ENCODE data around the gene TMEM212. TPM values are rescaled to one million over a fixed set of nuclear protein-coding genes. Genes with fewer than 3 reads are reported as not detected.

The TMEM212 gene
- total and polyA plus RNA-seq, 2 of the 13 experiments (the other 11 are each of a cell fraction or from before 2014, with no cell fraction given) = not detected

DNA sequence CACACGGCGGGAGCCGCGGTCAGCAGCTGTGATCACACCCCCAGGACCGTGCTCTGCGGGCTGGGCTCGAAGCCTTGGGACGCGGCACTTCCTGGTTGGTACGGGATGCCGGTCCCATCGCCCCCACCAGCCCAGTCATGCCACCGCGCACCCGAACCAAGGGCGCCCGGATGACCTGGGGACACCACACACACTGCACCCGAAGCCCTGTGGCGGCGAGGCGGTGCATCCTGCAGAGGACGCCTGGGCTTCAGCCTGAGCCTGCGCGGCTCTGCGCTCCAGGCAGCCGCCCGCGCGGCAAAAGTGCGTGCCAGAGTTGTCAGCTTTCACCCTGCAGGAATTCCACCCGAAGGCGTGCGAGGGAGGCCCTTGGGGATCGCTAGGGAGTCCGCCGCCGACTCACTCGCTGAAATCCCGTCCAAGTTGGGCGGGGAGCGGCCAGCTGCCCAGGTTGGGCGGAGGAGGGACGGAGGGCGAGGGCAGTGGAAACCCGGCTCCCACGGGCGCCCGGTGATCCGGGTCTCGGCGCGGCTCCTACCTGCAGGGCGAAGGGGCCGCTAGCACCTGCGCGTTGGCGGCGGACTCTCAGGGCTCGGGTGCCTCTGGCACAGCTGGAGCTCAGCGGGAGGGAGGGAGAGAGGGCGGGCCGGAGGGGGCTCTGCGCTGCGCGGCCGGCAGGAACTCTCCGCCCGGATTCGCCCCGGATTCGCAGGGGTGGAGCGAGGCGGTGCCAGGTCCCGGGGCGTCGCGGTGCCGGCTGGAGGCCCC, 33.1 kb upstream of the TMEM212 start, which contains the start of gene PLD1 (continued):
- TF ChIP-seq DPF2 (CRISPR knock-in tag; IDR thresholded peaks at IDR 0.05; ENCODE audit: borderline replicate concordance, low read depth) = peak; percentile 29; the same call in 1 of the 2 replicates
- peak; percentile 82; the same call in 1 of the 2 replicates for TF ChIP-seq NR1H2 (CRISPR knock-in tag; IDR thresholded peaks at IDR 0.05; ENCODE audit: borderline replicate concordance, low read depth)
- TF ChIP-seq, protein P1, sequence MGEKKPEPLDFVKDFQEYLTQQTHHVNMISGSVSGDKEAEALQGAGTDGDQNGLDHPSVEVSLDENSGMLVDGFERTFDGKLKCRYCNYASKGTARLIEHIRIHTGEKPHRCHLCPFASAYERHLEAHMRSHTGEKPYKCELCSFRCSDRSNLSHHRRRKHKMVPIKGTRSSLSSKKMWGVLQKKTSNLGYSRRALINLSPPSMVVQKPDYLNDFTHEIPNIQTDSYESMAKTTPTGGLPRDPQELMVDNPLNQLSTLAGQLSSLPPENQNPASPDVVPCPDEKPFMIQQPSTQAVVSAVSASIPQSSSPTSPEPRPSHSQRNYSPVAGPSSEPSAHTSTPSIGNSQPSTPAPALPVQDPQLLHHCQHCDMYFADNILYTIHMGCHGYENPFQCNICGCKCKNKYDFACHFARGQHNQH (CRISPR knock-in tag; IDR thresholded peaks at IDR 0.05) = peak; percentile 45
- TF ChIP-seq TCF7 (IDR thresholded peaks at IDR 0.05; ENCODE audit: low read depth) = peak; percentile 81; the same call in 1 of the 2 replicates
- peak; percentile 52 for TF ChIP-seq ERF (CRISPR knock-in tag; IDR thresholded peaks at IDR 0.05)
- no peak; the same call in none of the 2 replicates for TF ChIP-seq ZNF263 (CRISPR knock-in tag; IDR thresholded peaks at IDR 0.05)
- TF ChIP-seq MEF2D (CRISPR knock-in tag; IDR thresholded peaks at IDR 0.05) = peak; percentile 83; the same call in 1 of the 2 replicates
- no peak for TF ChIP-seq CREB1 (IDR thresholded peaks at IDR 0.05)
- no peak for TF ChIP-seq CREB1 (CRISPR knock-in tag; IDR thresholded peaks at IDR 0.05)
- TF ChIP-seq, protein P2, sequence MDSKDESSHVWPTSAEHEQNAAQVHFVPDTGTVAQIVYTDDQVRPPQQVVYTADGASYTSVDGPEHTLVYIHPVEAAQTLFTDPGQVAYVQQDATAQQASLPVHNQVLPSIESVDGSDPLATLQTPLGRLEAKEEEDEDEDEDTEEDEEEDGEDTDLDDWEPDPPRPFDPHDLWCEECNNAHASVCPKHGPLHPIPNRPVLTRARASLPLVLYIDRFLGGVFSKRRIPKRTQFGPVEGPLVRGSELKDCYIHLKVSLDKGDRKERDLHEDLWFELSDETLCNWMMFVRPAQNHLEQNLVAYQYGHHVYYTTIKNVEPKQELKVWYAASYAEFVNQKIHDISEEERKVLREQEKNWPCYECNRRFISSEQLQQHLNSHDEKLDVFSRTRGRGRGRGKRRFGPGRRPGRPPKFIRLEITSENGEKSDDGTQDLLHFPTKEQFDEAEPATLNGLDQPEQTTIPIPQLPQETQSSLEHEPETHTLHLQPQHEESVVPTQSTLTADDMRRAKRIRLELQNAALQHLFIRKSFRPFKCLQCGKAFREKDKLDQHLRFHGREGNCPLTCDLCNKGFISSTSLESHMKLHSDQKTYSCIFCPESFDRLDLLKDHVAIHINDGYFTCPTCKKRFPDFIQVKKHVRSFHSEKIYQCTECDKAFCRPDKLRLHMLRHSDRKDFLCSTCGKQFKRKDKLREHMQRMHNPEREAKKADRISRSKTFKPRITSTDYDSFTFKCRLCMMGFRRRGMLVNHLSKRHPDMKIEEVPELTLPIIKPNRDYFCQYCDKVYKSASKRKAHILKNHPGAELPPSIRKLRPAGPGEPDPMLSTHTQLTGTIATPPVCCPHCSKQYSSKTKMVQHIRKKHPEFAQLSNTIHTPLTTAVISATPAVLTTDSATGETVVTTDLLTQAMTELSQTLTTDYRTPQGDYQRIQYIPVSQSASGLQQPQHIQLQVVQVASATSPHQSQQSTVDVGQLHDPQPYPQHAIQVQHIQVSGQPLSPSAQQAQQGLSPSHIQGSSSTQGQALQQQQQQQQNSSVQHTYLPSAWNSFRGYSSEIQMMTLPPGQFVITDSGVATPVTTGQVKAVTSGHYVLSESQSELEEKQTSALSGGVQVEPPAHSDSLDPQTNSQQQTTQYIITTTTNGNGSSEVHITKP (CRISPR knock-in tag; IDR thresholded peaks at IDR 0.05; ENCODE audit: low read depth) = peak; percentile 56
- TF ChIP-seq, protein P3, sequence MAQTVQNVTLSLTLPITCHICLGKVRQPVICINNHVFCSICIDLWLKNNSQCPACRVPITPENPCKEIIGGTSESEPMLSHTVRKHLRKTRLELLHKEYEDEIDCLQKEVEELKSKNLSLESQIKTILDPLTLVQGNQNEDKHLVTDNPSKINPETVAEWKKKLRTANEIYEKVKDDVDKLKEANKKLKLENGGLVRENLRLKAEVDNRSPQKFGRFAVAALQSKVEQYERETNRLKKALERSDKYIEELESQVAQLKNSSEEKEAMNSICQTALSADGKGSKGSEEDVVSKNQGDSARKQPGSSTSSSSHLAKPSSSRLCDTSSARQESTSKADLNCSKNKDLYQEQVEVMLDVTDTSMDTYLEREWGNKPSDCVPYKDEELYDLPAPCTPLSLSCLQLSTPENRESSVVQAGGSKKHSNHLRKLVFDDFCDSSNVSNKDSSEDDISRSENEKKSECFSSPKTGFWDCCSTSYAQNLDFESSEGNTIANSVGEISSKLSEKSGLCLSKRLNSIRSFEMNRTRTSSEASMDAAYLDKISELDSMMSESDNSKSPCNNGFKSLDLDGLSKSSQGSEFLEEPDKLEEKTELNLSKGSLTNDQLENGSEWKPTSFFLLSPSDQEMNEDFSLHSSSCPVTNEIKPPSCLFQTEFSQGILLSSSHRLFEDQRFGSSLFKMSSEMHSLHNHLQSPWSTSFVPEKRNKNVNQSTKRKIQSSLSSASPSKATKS (CRISPR knock-in tag; IDR thresholded peaks at IDR 0.05) = peak; percentile 80; the same call in 1 of the 2 replicates
- no peak for TF ChIP-seq EP300 (IDR thresholded peaks at IDR 0.05; ENCODE audit: low read depth in 2 of 2, low read length in 2 of 2)
- TF ChIP-seq EP300 (CRISPR knock-in tag; IDR thresholded peaks at IDR 0.05; ENCODE audit: borderline replicate concordance) = peak; percentile 42; the same call in 1 of the 2 replicates
- TF ChIP-seq SMARCE1 (IDR thresholded peaks at IDR 0.05; ENCODE audit: borderline replicate concordance) = no peak
- peak; percentile 79 for TF ChIP-seq ZSCAN30 (CRISPR knock-in tag; IDR thresholded peaks at IDR 0.05)
- TF ChIP-seq, protein P4, sequence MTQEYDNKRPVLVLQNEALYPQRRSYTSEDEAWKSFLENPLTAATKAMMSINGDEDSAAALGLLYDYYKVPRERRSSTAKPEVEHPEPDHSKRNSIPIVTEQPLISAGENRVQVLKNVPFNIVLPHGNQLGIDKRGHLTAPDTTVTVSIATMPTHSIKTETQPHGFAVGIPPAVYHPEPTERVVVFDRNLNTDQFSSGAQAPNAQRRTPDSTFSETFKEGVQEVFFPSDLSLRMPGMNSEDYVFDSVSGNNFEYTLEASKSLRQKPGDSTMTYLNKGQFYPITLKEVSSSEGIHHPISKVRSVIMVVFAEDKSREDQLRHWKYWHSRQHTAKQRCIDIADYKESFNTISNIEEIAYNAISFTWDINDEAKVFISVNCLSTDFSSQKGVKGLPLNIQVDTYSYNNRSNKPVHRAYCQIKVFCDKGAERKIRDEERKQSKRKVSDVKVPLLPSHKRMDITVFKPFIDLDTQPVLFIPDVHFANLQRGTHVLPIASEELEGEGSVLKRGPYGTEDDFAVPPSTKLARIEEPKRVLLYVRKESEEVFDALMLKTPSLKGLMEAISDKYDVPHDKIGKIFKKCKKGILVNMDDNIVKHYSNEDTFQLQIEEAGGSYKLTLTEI (CRISPR knock-in tag; conservative IDR thresholded peaks at IDR 0.05) = no peak
- TF ChIP-seq PCBP2 (optimal IDR thresholded peaks at IDR 0.05; ENCODE audit: low read depth, low read length, poor library complexity, severe bottlenecking) = no peak
- peak; percentile 67 for TF ChIP-seq TMF1 (CRISPR knock-in tag; IDR thresholded peaks at IDR 0.05; ENCODE audit: low read depth)
- TF ChIP-seq HOXA7 (CRISPR knock-in tag; IDR thresholded peaks at IDR 0.05) = no peak; the same call in 1 of the 2 replicates
- TF ChIP-seq ZNF343 (CRISPR knock-in tag; IDR thresholded peaks at IDR 0.05) = peak; percentile 91
- TF ChIP-seq THAP11 (CRISPR knock-in tag; IDR thresholded peaks at IDR 0.05) = no peak

All from HepG2 (cell line).